ENCODE data around the gene KRT74. TPM values are rescaled to one million over a fixed set of nuclear protein-coding genes. Genes with fewer than 3 reads are reported as not detected.

KRT74 gene
- total RNA-seq, 4 donors from 2014 or later: not detected

DNA sequence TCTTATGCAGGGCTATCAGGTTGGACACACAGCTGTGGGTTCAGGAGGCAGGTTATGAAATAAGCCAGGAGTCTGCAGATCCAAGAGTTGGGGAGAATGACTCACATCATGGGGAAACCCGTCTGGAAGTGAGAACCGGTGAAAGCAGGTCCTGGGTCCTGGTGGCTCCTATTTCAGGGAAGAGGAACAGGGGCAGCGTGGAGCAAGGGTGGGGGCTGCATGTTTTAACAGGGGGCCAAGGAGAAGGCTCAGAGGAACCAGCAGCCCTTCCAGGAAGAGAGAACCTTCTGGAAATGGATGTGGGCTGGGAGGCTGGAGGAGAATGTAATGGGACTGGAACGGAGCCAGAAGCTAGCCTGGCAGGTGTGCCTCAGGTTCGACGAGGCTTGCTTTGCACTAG, 7.8 kb upstream of the KRT74 start:
- TF ChIP-seq CTCF (IDR thresholded peaks at IDR 0.05; ENCODE audit: low read depth): no peak

- no peak for TF ChIP-seq CTCF (IDR thresholded peaks at IDR 0.05; ENCODE audit: low read depth)
Observed at GRCh38 chr12:52581066-52581465, 7.4 kb upstream of the KRT74 start.

DNA sequence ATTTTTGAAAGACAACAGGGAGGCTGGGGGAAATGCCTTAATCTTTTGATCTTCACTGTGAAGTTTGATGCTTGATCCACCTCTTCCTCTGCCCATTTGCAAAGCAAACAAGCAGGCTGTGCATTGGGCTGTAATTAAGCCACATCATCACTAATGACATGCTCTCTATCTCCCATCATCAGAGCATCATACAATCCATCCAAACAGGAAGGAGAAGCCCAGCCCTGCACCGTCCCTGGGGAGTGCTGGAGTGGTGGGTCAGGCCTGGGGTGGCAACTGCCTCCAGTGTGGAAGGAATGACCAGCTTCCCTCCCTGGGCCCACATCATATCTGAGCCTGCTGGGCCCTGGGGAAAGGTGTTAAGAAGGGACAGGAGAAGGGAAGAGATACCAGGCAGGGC, 6.9 kb upstream of the KRT74 start:
- TF ChIP-seq CTCF (IDR thresholded peaks at IDR 0.05; ENCODE audit: low read depth): no peak

DNA sequence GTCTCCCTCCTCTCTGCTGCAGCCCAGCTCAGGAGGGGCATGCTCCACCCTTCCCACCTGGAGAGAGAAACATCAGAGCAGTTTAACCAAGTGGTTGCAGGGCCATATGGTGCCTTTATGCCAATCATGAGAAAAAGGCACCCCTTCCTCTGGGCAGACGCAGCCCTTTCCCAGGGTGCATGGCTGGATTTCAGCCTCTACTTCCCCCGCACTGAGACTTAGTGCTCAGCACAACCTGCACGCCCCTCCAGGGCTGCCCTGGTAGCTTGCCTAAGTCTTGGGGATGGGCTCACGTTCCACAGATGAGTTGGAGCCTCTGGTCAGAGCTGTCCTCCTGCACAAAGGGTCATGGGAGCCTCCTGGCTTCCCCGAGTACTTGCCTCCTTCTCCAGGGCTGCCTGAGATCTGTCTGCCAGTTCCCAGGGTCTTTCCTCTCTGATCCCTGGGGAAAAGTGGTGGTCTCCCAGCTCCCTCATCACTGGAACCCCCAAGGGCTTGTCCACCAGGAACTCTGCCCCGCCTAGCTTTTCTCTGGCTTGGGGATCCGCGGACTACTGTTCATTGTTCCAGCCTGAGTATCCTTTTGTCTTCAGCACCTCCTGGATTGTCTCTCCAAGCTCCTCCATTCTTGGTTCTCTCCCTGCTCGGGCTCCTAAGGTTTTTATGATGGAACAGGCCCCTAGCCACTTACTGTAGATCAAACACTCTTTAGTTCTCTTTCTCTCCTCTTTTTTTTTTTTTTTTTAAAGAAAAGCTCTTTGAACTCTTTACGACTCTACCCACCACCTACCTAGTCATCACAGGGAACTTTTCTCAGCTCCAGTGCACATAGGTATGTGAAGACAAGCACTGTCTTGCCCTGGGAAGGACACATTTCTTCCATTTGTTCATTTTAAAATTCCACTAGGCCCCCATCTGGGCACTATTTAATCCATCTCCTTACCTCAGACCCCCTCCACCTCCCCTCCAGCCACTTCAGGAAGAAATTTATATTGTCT, 6.1 kb upstream of the KRT74 start:
- TF ChIP-seq CTCF (IDR thresholded peaks at IDR 0.05; ENCODE audit: low read depth): no peak

- TF ChIP-seq CTCF (IDR thresholded peaks at IDR 0.05; ENCODE audit: low read depth): no peak
Observed at GRCh38 chr12:52578469-52578868, 4.8 kb upstream of the KRT74 start.

GRCh38 chr12:52577316-52577715, 3.7 kb upstream of the KRT74 start:
- no peak for TF ChIP-seq CTCF (IDR thresholded peaks at IDR 0.05; ENCODE audit: low read depth)

GRCh38 chr12:52575948-52576347, 2.3 kb upstream of the KRT74 start:
- no peak for TF ChIP-seq CTCF (IDR thresholded peaks at IDR 0.05; ENCODE audit: low read depth)

Measured in subcutaneous adipose tissue (tissue), 4 donors.